ENCODE measurements around the gene PMM2.

DNA sequence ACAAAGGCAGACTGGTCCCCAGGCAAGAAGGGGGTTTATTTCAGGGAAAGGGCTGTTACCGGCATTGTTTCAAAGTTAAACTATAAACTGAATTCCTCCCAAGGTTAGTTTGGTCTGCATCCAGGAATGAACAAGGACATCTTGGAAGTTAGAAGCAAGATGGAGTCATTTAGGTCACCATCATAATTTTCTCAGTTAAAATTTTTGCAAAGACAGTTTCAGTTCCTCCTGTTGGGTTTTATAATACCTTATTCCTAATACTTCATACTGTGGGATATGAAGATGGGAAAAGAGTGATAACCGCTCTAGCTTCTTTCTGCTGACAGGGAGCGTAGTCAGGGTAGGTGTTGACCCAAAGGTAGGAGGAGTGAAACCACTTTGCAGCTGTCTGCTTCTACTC is 24.8 kb downstream of the PMM2 start:
- TF ChIP-seq KLF10 (tag by site-specific recombination; IDR thresholded peaks at IDR 0.05) (no peak), CTCF (tag by site-specific recombination; IDR thresholded peaks at IDR 0.05) (no peak), ZNF558 (tag by site-specific recombination; IDR thresholded peaks at IDR 0.05) (no peak), TCF7L2 (IDR thresholded peaks at IDR 0.05; ENCODE audit: borderline replicate concordance, low read depth, low read length) (no peak), ZBTB21 (tag by site-specific recombination; IDR thresholded peaks at IDR 0.05) (no peak), ZNF335 (tag by site-specific recombination; conservative IDR thresholded peaks at IDR 0.05) (no peak), SCRT1 (tag by site-specific recombination; IDR thresholded peaks at IDR 0.05; ENCODE audit: borderline replicate concordance) (no peak), REST (tag by site-specific recombination; IDR thresholded peaks at IDR 0.05) (no peak), ZNF433 (tag by site-specific recombination; IDR thresholded peaks at IDR 0.05; ENCODE audit: low read depth) (no peak)
- TF ChIP-seq, protein P1, sequence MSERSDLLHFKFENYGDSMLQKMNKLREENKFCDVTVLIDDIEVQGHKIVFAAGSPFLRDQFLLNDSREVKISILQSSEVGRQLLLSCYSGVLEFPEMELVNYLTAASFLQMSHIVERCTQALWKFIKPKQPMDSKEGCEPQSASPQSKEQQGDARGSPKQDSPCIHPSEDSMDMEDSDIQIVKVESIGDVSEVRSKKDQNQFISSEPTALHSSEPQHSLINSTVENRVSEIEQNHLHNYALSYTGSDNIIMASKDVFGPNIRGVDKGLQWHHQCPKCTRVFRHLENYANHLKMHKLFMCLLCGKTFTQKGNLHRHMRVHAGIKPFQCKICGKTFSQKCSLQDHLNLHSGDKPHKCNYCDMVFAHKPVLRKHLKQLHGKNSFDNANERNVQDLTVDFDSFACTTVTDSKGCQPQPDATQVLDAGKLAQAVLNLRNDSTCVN (tag by site-specific recombination; optimal IDR thresholded peaks at IDR 0.05): no peak
- TF ChIP-seq, protein P2, sequence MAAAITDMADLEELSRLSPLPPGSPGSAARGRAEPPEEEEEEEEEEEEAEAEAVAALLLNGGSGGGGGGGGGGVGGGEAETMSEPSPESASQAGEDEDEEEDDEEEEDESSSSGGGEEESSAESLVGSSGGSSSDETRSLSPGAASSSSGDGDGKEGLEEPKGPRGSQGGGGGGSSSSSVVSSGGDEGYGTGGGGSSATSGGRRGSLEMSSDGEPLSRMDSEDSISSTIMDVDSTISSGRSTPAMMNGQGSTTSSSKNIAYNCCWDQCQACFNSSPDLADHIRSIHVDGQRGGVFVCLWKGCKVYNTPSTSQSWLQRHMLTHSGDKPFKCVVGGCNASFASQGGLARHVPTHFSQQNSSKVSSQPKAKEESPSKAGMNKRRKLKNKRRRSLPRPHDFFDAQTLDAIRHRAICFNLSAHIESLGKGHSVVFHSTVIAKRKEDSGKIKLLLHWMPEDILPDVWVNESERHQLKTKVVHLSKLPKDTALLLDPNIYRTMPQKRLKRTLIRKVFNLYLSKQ (tag by site-specific recombination; IDR thresholded peaks at IDR 0.05; ENCODE audit: borderline replicate concordance): no peak
